Measurements from ENCODE around the gene STK32A. TPM values are rescaled to one million over a fixed set of nuclear protein-coding genes. Genes with fewer than 3 reads are reported as not detected.
A peak's percentile ranks its signal among the peaks of the same experiment; 100 is the strongest.

The STK32A gene
- total RNA-seq, 1 experiment from 2014 or later: 1.3 TPM

- H3K4ac ChIP-seq (ENCODE audit: low read depth, low read length): no peak overlapping the region
- H2BK20ac ChIP-seq (ENCODE audit: low read depth, low read length, poor library complexity, severe bottlenecking): no peak overlapping the region
- H3K4me2 ChIP-seq (ENCODE audit: insufficient read depth, insufficient read length, low read length): no peak overlapping the region
- H3K9me3 ChIP-seq (ENCODE audit: control insufficient read depth, low read depth, low read length): no peaks in the 10 kb centered on the region
- no peak overlapping the region for H2AFZ ChIP-seq (ENCODE audit: low read length)
- no peak overlapping the region for H2BK15ac ChIP-seq (ENCODE audit: low read depth, low read length)
- TF ChIP-seq CTCF (conservative IDR thresholded peaks at IDR 0.05): peak; percentile 78
- H3K18ac ChIP-seq (ENCODE audit: insufficient read length, low read depth, low read length): no peak overlapping the region
- H4K91ac ChIP-seq (ENCODE audit: insufficient read length, low read depth, low read length): no peak overlapping the region
- no peak overlapping the region for H3K27ac ChIP-seq (ENCODE audit: insufficient read length, low read depth, low read length)
- no peak overlapping the region for H4K8ac ChIP-seq (replicated peaks; ENCODE audit: insufficient read length, low read depth, low read length)
- H3K23me2 ChIP-seq (ENCODE audit: insufficient read length, low read depth, low read length, poor library complexity, severe bottlenecking): no peaks in the 10 kb centered on the region
- Mint-ChIP-seq H3K4me3 (no peak overlapping the region), H3K36me3 (ENCODE audit: insufficient read depth in 1 of 3, low read depth in 3 of 3) (no peaks in the 10 kb centered on the region), H3K27ac (no peak overlapping the region; a peak in 1 of 7 replicates), H3K9me3 (peaks cover 0 to 3% of the 10 kb centered on the region in 2 experiments; a peak in 2 of 5 replicates), H3K4me1 (peaks cover 11 to 22% of the 10 kb centered on the region in 2 experiments), H3K27me3 (ENCODE audit: low read depth) (peaks cover under 1% of the 10 kb centered on the region; the same call in 1 of the 2 replicates)
- no CpG with 5 or more reads among the region's 3 CpGs for WGBS (ENCODE audit: extremely low coverage, insufficient read length, low lambda C conversion rate)
- H2BK12ac ChIP-seq (ENCODE audit: insufficient read length, low read depth, low read length): no peak overlapping the region
- no peak overlapping the region for H3K9ac ChIP-seq (ENCODE audit: extremely low read depth, insufficient read length, low read length)
- no peak overlapping the region for H2BK5ac ChIP-seq (ENCODE audit: insufficient read length, low read length)
- no peaks in the 10 kb centered on the region for H3K79me2 ChIP-seq (ENCODE audit: insufficient read depth, low read length)
- no peak for DNase-seq
- no peaks in the 10 kb centered on the region for H3K4me1 ChIP-seq (ENCODE audit: insufficient read depth, low read length)
- no peak overlapping the region for H4K5ac ChIP-seq (ENCODE audit: insufficient read length, low read depth, low read length)
- H3K27me3 ChIP-seq (ENCODE audit: insufficient read depth, low read length): no peaks in the 10 kb centered on the region
- no peak overlapping the region for H3K23ac ChIP-seq (ENCODE audit: insufficient read length, low read depth, low read length)
- H3K79me1 ChIP-seq (ENCODE audit: insufficient read depth, low read depth, low read length, poor library complexity, severe bottlenecking): no peaks in the 10 kb centered on the region
- no peaks in the 10 kb centered on the region for H4K20me1 ChIP-seq (ENCODE audit: control insufficient read depth, insufficient read depth, insufficient read length)
- H3K14ac ChIP-seq (ENCODE audit: insufficient read depth, low read length): no peak overlapping the region
- no peak overlapping the region for H3K56ac ChIP-seq (ENCODE audit: insufficient read length, low read depth, low read length)
- H2BK120ac ChIP-seq (ENCODE audit: low read depth, low read length, poor library complexity, severe bottlenecking): no peak overlapping the region
- H3T11ph ChIP-seq (ENCODE audit: low read length): no peak overlapping the region
- H2AK5ac ChIP-seq (ENCODE audit: insufficient read length, low read length): no peak overlapping the region
Measured at GRCh38 chr5:147223948-147224791, 10.7 kb upstream of the STK32A start.

All from H9 (cell line).